ENCODE measurements around the gene DPF3. TPM values are rescaled to one million over a fixed set of nuclear protein-coding genes. Genes with fewer than 3 reads are reported as not detected.

DPF3 gene
- total RNA-seq, 2 donors from 2014 or later = 0.78 to 4.0 TPM

DNA sequence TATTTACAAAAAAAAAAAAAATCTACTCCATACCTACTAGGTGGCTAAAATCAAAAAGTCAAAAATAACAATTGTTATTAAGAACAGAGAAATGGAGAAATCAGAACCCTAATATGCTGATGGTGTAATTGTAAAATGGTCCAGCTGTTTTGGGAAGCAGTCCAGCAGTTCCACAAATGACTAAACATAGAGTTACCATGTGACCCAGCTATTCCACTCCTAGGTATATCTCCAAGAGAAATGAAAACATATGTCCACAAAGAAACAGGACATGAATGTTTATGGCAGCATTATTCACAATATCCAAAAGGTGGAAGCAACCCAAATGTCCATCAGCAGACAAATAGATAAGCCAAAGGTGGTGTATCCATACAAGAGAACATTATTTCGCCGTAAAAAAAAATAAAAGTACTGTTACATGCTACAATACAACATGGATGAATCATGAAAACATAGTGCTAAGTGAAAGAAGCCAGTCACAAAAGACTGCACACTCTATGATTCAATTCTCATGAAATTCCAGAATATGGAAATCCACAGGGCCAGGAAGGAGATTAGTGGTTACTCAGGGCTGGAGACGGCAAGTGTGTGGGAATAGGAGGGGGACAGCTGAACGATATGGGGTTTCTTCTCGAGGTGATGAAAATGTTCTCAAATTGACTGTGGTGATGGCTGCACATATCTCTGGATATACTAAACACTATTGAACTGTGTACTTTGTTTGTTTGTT lies 9.1 kb upstream of the DPF3 start:
- 82 to 93% methylated on average over 5 of the region's 5 CpGs for WGBS, 2 donors
- no peak for DNase-seq
- ATAC-seq = no peak
- TF ChIP-seq POLR2A (IDR thresholded peaks at IDR 0.05) = no peak
- TF ChIP-seq, protein P1, sequence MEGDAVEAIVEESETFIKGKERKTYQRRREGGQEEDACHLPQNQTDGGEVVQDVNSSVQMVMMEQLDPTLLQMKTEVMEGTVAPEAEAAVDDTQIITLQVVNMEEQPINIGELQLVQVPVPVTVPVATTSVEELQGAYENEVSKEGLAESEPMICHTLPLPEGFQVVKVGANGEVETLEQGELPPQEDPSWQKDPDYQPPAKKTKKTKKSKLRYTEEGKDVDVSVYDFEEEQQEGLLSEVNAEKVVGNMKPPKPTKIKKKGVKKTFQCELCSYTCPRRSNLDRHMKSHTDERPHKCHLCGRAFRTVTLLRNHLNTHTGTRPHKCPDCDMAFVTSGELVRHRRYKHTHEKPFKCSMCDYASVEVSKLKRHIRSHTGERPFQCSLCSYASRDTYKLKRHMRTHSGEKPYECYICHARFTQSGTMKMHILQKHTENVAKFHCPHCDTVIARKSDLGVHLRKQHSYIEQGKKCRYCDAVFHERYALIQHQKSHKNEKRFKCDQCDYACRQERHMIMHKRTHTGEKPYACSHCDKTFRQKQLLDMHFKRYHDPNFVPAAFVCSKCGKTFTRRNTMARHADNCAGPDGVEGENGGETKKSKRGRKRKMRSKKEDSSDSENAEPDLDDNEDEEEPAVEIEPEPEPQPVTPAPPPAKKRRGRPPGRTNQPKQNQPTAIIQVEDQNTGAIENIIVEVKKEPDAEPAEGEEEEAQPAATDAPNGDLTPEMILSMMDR (IDR thresholded peaks at IDR 0.05) = no peak
- Histone ChIP-seq H3K27me3 (no peaks in the 10 kb centered on the region), H3K9me3 (no peaks in the 10 kb centered on the region), H3K4me1 (no peaks in the 10 kb centered on the region), H3K36me3 (replicated peaks in 1 of 2; ENCODE audit: insufficient read depth in 1 of 2, low read depth in 2 of 2) (no peaks in the 10 kb centered on the region), H3K4me3 (no peak overlapping the region), H3K27ac (no peak overlapping the region)
- intact Hi-C loops (cut with DNase I) = no loop called here

DNA sequence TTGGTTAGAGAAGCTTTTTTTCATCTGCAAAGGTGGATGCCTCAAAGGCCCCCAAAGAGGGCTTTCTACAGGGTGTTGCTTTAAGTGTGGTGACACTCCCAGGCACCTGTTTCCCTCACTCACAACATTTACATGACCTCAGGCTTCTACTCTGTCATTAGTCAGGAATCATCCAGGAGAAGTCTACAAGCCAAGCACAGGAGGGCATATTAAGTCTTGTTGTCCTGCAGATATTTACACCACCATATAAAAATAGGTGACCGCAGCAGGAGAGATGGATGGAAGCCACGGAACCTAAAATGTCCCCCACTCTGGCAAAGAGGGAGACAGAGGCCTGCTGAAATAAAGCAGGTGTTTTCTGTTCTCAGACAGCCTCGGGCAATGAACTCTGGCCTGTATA lies 7.5 kb upstream of the DPF3 start:
- H3K4me1 ChIP-seq = no peaks in the 10 kb centered on the region
- no peaks in the 10 kb centered on the region for H3K36me3 ChIP-seq (replicated peaks in 1 of 2; ENCODE audit: insufficient read depth in 1 of 2, low read depth in 2 of 2)
- H3K4me3 ChIP-seq = no peak overlapping the region
- no peaks in the 10 kb centered on the region for H3K9me3 ChIP-seq
- DNase-seq = no peak
- no peak overlapping the region for H3K27ac ChIP-seq
- no peak for ATAC-seq
- no peak for TF ChIP-seq POLR2A (IDR thresholded peaks at IDR 0.05)
- TF ChIP-seq, protein P1 (IDR thresholded peaks at IDR 0.05) = no peak
- 77 to 79% methylated on average over 3 of the region's 3 CpGs for WGBS, 2 donors
- no peaks in the 10 kb centered on the region for H3K27me3 ChIP-seq
- intact Hi-C loops (cut with DNase I) = loop anchor here (2.0 kb wide), 1 partner anchor 387 kb away; no protein-coding TSS in a partner anchor

DNA sequence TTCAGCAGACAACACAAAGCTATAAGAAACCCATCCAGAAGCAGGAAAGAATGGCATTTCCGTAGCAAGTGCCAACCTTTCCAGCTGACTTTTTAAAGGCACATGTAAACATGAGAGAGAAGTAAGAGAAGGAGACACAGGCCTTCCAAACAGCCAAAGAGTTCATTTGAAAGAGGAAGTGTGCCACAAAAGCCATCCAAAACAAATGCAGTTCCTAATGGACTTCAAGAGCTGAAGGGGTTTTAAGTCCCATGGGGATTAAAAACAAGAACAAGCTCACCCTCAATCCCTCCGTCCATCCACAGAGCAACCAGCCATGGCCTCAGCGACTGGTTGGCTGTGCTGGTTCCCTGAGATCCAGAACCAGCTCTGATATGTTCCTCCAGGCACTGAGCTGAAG lies 4.5 kb upstream of the DPF3 start:
- H3K9me3 ChIP-seq = no peaks in the 10 kb centered on the region
- H3K36me3 ChIP-seq (replicated peaks in 1 of 2; ENCODE audit: insufficient read depth in 1 of 2, low read depth in 2 of 2) = no peaks in the 10 kb centered on the region
- no peak overlapping the region for H3K4me3 ChIP-seq
- DNase-seq (no peak), ATAC-seq (no peak)
- TF ChIP-seq, protein P1 (IDR thresholded peaks at IDR 0.05) = no peak
- TF ChIP-seq POLR2A (IDR thresholded peaks at IDR 0.05) = no peak
- intact Hi-C loops (cut with DNase I) = no loop called here
- WGBS, 2 donors = 62 to 67% methylated on average over 3 of the region's 3 CpGs
- H3K4me1 ChIP-seq = peaks cover 14% of the 10 kb centered on the region
- H3K27ac ChIP-seq = no peak overlapping the region
- no peaks in the 10 kb centered on the region for H3K27me3 ChIP-seq

DNA sequence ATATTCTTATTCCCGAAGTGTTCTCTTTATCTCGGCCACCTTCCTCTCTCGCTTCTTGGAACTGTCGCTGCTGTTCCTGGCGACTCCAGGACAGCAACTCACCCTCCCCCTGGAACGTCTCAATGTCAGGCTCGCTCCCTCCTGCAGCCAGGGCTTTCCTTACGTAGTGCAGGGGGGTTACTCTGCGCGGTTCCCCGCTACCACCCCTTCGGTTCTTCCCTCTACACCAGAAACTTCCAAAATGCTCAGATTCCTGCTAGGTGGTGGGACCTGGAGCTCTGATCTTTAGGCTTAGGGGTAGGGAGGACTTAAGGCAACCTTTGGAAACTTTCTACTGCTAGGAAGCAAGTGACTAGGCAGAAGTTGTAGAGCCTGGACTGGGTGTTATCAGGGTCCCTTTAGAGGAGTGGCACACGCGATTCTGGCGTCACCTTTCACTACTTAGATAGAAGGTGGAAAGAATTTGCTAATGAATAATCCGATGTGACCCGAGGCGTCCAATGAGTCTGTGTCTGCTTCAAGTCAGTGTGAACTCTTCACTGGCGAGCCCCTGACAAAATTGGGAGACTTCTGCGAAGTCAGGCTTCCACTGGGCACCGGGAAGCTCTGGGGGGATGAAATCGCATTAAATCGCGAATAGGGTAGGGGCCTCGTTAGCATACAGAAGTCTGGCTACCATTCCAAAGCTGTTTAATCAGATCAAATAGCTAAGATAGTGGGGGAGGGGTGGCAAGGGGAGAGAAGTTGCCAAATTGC lies 900 bp upstream of the DPF3 start:
- Histone ChIP-seq H3K27me3 (no peaks in the 10 kb centered on the region), H3K36me3 (replicated peaks in 1 of 2; ENCODE audit: insufficient read depth in 1 of 2, low read depth in 2 of 2) (no peaks in the 10 kb centered on the region), H3K4me1 (peaks cover 29% of the 10 kb centered on the region), H3K9me3 (no peaks in the 10 kb centered on the region), H3K27ac (peak overlapping the region in 3 of 4 donors; percentile 59 to 66 (median 63)), H3K4me3 (peak overlapping the region; percentile 4 to 63)
- intact Hi-C loops (cut with DNase I) = no loop called here
- 0 to 1% methylated on average over 24 to 25 of the region's 25 CpGs for WGBS, 2 donors
- peak in 1 of 3 donors; percentile 19 for TF ChIP-seq POLR2A (IDR thresholded peaks at IDR 0.05)
- TF ChIP-seq, protein P1 (IDR thresholded peaks at IDR 0.05) = no peak
- peak; percentile 33 to 57 (median 39) for DNase-seq
- ATAC-seq = peak; percentile 36
